Gastroesophageal sphincter (tissue), 4 donors: ENCODE data around the gene CCDC92. TPM values are rescaled to one million over a fixed set of nuclear protein-coding genes. Genes with fewer than 3 reads are reported as not detected.
A peak's percentile ranks its signal among the peaks of the same experiment; 100 is the strongest.

Experiments
- ATAC-seq: fragments of 150-250 bp; one replicate; pipeline ENCODE4 v1.9.1; 2016; ENCODE audit warnings: mild to moderate bottlenecking, moderate library complexity
- H3K27ac ChIP-seq, 4 donors: fragments of 200-600 bp; sonication (generic) in 3 of 4; 1 replicate in 3 of 4; 2 replicates in 1 of 4; pipeline ENCODE4 v1.5.1; 2016 to 2019
- H3K27me3 ChIP-seq: fragments of 200-600 bp; sonication (generic); one replicate; pipeline ENCODE4 v1.5.1; 2019
- H3K36me3 ChIP-seq, 2 donors: fragments of 200-600 bp; sonication (generic); one replicate each; pipeline ENCODE4 v1.5.1; 2019; ENCODE audit warnings: control low read depth in 1 of 2
- H3K4me1 ChIP-seq, 3 donors: fragments of 200-600 bp; sonication (generic); 1 replicate in 2 of 3; 2 replicates in 1 of 3; pipeline ENCODE4 v1.5.1; 2016 to 2019; ENCODE audit warnings: control low read depth in 2 of 3
- H3K4me3 ChIP-seq, 2 donors: fragments of 200-600 bp; sonication (generic); one replicate each; pipeline ENCODE4 v1.5.1; 2019; ENCODE audit warnings: mild to moderate bottlenecking in 1 of 2, moderate library complexity in 1 of 2
- H3K9me3 ChIP-seq, 3 donors: fragments of 200-600 bp; sonication (generic); one replicate each; pipeline ENCODE4 v1.5.1; 2017 to 2019; ENCODE audit warnings: control low read depth in 2 of 3
- EP300 ChIP-seq: sonication (generic); formaldehyde crosslinking; IDR thresholded peaks from one replicate; pipeline ENCODE4 v1.6.1; 2017; ENCODE audit warnings: antibody characterized with exemption, mild to moderate bottlenecking
- POLR2A ChIP-seq, 2 donors: fragments of 450-650 bp; IDR thresholded peaks; one replicate each; pipeline ENCODE4 v1.6.1; 2017; ENCODE audit warnings: antibody characterized with exemption in 2 of 2, mild to moderate bottlenecking in 2 of 2, moderate library complexity in 1 of 2
- POLR2AphosphoS5 ChIP-seq: sonication (generic); formaldehyde crosslinking; IDR thresholded peaks from one replicate; pipeline ENCODE4 v1.6.1; 2017; ENCODE audit warnings: antibody characterized with exemption
- WGBS, 2 donors: methylation state at CpG; one replicate each; pipeline ENCODE4 v1.1.5; 2018; ENCODE audit warnings: low coverage in 1 of 2; 5-methylcytosine and 5-hydroxymethylcytosine counted together
- total RNA-seq, 4 donors: library from RNA; depleted of rRNA; stranded (reverse); fragments of >200 nt; gene quantifications; one replicate each; pipeline ENCODE4 v1.1.0, GENCODE V29; 2016
- TF ChIP-seq, protein P1 (sequence below), 4 experiments: fragments of 200-600 bp in 2 of 4; fragments of 450-650 bp in 2 of 4; sonication (generic) in 1 of 4; IDR thresholded peaks; one replicate each; pipeline ENCODE4 v1.5.1; 2017 to 2019; ENCODE audit warnings: antibody characterized with exemption in 4 of 4, mild to moderate bottlenecking in 2 of 4, moderate library complexity in 2 of 4

CCDC92 gene
- total RNA-seq, 4 donors from 2014 or later, result 26.2 to 74.3 (median 34.2) TPM

DNA sequence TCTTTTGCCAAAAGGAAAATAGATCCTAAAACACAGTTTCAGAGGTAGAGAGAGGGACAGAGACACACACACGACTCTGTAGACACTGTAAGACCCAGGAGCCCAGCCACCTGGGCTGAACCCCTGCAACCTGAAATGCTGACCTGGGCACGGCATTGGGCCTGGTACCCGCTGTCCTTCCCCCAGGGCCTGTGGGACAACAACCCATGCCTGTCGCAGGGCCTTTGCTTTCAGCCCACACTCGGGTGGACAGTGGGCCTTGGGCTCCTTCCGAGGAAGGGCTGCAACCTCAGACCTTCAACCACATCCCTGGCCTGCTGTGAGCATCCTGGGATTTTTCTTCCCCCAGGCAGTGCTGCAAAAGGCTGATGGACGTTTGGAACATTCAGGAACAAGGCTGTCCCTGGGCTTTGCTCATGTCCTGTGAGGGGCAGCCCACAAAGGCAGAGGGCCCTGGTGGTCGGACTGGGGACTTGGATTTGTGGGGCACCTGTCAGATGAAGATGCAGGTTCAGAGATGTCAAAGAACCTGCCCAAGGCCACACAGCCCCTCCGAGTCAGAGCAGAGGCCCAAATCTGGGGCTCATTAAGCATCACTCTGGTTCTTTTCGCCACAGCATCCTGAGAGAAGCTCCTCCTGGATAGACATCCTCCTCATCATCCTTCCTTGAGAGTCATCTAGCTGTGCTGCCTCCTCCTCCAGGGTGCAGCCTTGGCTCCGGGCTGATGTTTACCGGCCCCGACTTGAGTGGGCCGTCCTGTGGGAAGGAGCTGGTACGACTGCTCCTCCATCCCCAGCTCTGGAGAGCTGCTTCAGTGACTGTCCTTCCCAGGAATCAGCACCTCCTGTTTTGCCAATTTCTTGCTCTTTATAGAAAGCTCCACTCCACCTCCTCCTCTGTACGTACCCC lies 32.7 kb downstream of the CCDC92 start:
- H3K9me3 ChIP-seq, result no peaks in the 10 kb centered on the region
- peaks cover 0 to 100% of the 10 kb centered on the region in 2 donors for H3K36me3 ChIP-seq
- no peak for TF ChIP-seq POLR2AphosphoS5
- no peak for TF ChIP-seq POLR2A (IDR thresholded peaks at IDR 0.05)
- TF ChIP-seq, protein P1, sequence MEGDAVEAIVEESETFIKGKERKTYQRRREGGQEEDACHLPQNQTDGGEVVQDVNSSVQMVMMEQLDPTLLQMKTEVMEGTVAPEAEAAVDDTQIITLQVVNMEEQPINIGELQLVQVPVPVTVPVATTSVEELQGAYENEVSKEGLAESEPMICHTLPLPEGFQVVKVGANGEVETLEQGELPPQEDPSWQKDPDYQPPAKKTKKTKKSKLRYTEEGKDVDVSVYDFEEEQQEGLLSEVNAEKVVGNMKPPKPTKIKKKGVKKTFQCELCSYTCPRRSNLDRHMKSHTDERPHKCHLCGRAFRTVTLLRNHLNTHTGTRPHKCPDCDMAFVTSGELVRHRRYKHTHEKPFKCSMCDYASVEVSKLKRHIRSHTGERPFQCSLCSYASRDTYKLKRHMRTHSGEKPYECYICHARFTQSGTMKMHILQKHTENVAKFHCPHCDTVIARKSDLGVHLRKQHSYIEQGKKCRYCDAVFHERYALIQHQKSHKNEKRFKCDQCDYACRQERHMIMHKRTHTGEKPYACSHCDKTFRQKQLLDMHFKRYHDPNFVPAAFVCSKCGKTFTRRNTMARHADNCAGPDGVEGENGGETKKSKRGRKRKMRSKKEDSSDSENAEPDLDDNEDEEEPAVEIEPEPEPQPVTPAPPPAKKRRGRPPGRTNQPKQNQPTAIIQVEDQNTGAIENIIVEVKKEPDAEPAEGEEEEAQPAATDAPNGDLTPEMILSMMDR (IDR thresholded peaks at IDR 0.05), result no peak
- no peak for TF ChIP-seq EP300
- 89 to 91% methylated on average over 7 of the region's 16 CpGs for WGBS, 2 donors
- H3K4me3 ChIP-seq, result no peak overlapping the region
- no peaks in the 10 kb centered on the region for H3K27me3 ChIP-seq
- H3K27ac ChIP-seq, result no peak overlapping the region
- no peaks in the 10 kb centered on the region for H3K4me1 ChIP-seq
- no peak for ATAC-seq

DNA sequence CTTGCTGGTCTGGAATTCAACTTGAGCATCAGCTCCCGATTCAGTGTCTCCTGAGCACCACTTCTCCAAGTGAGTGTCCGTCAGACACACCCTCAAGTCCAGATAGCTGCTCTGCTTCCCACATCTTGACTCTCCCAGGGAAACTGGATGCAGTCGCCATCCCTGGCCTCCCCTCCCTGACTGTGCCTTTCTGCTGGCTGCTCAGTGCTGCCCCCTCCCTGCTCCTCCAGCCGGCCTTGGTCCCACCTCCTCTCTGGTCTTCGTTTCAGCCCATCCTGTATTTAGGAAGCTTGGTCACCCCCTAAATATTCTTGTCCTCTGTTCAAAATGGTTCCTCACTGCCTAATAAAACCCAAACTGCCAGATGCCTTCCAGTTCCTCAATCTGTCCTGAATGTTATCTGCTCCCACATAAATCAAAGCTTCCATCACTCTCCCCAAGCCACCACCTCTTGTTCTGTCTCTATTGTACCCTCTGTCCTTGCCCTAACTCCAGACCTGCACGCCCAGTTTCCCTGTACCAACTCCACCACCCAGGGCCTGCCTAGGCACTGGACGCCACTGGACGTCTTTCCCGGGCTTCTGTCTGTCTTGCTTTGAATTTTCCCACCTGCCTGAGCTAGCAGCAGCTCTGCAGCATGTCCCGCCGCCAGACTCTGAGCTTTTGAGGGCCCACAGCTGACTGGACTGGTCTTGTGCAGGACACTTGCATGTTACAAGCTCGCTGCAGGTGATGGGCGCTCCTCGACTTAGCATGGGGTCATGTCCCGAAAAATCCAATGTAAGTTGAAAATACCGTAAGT lies 33.8 kb downstream of the CCDC92 start:
- Histone ChIP-seq H3K27me3 (no peaks in the 10 kb centered on the region), H3K27ac (peak overlapping the region in 1 of 4 donors; percentile 47), H3K9me3 (no peaks in the 10 kb centered on the region), H3K4me1 (no peaks in the 10 kb centered on the region), H3K36me3 (peaks cover 0 to 99% of the 10 kb centered on the region in 2 donors), H3K4me3 (no peak overlapping the region)
- TF ChIP-seq, protein P1 (IDR thresholded peaks at IDR 0.05), result peak in 1 of 4 experiments; percentile 8
- no peak for TF ChIP-seq POLR2AphosphoS5
- 82 to 83% methylated on average over 9 to 12 of the region's 16 CpGs for WGBS, 2 donors
- ATAC-seq, result no peak

DNA sequence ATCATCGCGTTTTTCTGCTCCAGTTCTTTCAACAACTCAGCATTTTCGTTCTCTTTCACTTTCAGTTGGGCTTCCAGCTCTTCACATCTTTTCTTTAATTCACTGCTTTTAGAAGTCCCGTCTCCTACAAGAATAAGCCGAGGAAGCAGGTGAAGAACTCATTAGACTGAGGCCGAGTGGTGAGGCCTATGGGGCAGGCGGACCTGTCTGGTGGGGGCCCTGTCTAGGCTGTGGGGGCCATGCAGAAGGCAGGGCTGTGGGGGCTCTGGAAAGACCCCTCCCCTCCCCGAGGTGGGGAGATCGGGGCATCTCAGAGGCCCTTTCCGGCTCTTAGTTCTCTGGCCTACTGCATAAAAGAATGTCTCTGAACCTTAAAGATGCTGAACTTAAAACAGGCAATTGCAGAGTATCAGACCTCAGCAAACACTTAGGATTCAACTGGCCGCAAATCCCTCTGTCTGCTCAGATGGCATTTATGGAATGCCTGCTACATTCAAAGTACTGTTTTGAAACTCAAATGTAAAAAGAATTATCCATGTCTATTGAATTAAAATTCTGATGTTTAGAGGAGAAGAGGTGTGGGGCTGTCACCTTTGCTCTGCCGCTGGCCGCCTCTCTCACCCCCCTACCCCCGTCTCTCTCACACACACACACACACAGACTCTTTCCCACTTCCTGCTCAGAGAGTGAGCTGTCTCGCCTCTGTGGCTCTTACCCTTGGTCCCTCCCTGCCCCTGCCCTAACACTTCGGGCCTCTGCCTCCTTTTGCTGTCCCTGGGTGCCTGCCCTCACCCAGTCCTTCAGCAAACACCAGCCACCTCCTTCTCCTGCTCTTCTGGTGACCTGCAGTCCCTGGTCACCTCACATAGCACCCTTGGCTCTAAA lies 34.7 kb downstream of the CCDC92 start:
- Histone ChIP-seq H3K36me3 (peaks cover 0 to 89% of the 10 kb centered on the region in 2 donors), H3K27me3 (no peaks in the 10 kb centered on the region), H3K4me3 (no peak overlapping the region), H3K9me3 (no peaks in the 10 kb centered on the region), H3K4me1 (no peaks in the 10 kb centered on the region), H3K27ac (peak overlapping the region in 1 of 4 donors; percentile 47)
- 67 to 71% methylated on average over 6 to 11 of the region's 16 CpGs for WGBS, 2 donors
- no peak for ATAC-seq
- no peak for TF ChIP-seq POLR2AphosphoS5
- no peak for TF ChIP-seq POLR2A (IDR thresholded peaks at IDR 0.05)
- no peak for TF ChIP-seq EP300
- TF ChIP-seq, protein P1 (IDR thresholded peaks at IDR 0.05), result no peak

DNA sequence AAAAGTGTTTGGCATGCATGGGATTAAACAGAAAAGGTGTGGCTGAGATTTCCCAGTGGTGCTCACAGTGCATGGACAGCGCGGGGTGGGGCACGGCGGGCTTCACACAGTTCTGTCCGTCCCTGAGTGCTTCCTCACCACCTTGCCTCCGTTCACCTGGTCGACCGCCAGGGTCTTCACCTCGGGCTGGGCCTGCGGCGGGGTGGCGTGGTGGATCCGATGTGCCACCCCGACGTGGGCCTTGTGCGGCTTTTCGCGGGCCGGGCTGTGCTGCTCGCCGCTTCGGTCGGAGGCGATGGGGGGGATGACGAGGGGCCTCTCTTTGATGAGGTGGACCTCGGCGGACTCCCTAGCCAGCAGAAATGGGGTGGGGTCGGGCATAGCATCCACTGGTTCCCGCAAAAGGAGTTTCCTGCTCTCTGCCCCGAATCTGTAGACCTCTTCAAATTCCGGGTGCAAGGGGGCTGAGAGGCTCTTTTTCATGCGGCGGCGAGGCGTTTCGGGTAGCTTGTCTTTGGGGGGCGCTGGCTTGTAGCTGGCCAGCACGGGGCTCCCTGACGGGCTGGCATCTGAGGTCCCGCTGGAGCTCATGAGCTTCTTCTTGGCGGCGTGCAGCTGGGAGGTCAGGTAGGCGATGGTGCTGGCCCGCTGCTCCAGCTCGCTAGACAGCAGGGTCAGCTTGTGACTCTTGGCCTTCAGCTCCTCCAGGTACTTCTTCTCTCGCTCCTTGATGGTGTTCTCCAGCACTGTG lies 35.5 kb downstream of the CCDC92 start:
- ATAC-seq, result no peak
- H3K27me3 ChIP-seq, result no peaks in the 10 kb centered on the region
- 80 to 88% methylated on average over 4 to 19 of the region's 46 CpGs for WGBS, 2 donors
- H3K9me3 ChIP-seq, result no peaks in the 10 kb centered on the region
- H3K4me3 ChIP-seq, result no peak overlapping the region
- H3K36me3 ChIP-seq, result peaks cover 0 to 81% of the 10 kb centered on the region in 2 donors
- H3K27ac ChIP-seq, result no peak overlapping the region
- no peaks in the 10 kb centered on the region for H3K4me1 ChIP-seq
- TF ChIP-seq, protein P1 (IDR thresholded peaks at IDR 0.05), result no peak
- TF ChIP-seq POLR2A (IDR thresholded peaks at IDR 0.05) (no peak), POLR2AphosphoS5 (no peak), EP300 (no peak)
